MM.1S (cell line): ENCODE data around the gene PDE11A.

Source experiments
- CTCF ChIP-seq: fragments of 300-600 bp; sonication (generic); IDR thresholded peaks from 2 replicates; pipeline ENCODE4 v1.5.1; 2016; ENCODE audit warnings: antibody characterized with exemption, low read length, mixed read lengths
- EZH2 ChIP-seq: fragments of 300-600 bp; sonication (generic); optimal IDR thresholded peaks from 2 replicates; pipeline ENCODE3; 2017; ENCODE audit warnings: low read depth, mild to moderate bottlenecking, antibody characterized with exemption, low read length, mixed read lengths

- TF ChIP-seq CTCF (no peak), EZH2 (no peak)
Observed at GRCh38 chr2:178056345-178056744, 16.2 kb downstream of the PDE11A start.
